Embryonic facial prominence (tissue), 1 donor: ENCODE measurements around the gene ADAMTSL1.

Experiments used
- DNase-seq: peaks from one replicate; pipeline ENCODE4 v3.0.0-alpha.2; 2016; ENCODE audit errors: extremely low spot score

Gene ADAMTSL1

DNA sequence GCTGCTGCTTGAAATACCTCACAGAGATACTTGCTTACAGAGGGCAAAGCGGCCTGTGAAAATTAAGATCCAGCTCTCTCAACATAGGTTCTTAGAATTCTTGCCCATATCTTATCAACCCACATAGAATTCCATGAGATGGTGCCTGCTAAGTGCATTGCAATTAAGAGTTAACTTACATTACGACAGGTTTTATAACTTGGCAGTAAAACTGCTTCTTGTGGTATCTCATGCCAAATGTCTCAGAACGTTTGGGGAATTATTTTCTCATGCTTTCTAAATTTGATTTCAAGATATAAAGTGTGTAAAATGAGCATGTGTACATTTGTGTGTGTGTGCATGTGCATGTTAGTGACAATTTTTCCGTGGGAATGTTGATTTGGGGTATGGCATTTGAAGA lies 297.8 kb downstream of the ADAMTSL1 start:
- DNase-seq: no peak

GRCh38 chr9:18775241-18775640 lies 301.3 kb downstream of the ADAMTSL1 start:
- DNase-seq: no peak

DNA sequence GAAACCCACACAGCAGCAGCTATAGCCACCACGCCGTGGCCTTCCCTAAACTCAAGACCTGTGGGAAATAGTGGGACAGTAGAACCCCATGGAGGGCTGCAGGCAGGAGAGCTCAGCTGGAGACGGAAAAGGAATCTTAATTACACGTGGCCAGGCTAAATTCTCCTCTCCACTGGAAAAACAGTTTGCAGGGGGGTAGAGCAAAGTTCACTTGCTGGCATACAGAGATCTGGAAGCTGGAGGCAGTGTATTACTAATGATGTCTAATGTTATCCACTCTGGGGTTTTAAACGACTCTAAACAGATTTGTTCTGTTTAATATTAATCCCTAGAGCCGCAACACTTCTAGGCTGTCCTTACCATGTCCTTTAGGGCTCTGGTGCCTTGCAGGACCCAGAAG lies 302.0 kb downstream of the ADAMTSL1 start:
- DNase-seq: no peak

GRCh38 chr9:18776836-18777820 lies 303.2 kb downstream of the ADAMTSL1 start:
- no peak for DNase-seq

DNA sequence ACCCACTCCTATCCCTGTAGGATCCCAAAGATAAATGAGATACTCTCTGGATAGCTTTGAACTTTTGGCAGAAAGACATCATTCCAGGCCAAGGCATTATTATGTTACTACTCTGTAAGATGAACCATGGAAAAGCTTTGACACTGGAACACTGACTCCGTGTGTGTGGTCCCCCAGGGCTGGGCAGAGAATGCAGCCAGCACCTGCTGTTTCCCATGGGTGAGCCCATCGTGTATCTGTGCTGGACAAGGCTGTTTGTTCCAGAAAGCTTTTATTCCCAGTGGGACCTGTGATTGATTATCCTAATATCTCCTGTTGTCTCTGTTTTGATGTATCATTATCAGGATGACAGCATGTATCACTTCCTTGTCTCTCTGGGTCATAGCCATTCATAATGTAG lies 304.2 kb downstream of the ADAMTSL1 start:
- DNase-seq: no peak

DNA sequence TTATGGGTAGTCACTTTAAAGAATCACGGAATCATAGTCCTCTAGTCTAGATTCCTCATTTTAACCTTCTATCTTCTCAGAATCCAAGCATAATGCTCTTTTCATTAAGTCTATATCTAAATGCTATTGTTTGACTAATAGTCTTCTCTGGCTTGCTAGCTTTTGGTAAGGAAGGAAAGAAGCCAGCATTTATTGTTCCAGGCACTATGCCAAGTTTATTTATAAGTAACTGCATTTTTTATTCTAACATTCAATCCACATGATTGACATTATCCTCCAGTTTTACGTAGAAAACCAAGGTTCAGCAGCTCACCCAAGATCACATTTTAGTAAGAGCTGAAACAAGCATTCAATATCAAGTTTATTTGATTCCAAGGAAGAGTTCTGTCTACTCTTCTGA lies 304.9 kb downstream of the ADAMTSL1 start:
- DNase-seq: no peak

- no peak for DNase-seq
These were observed 310.0 kb downstream of the ADAMTSL1 start for GRCh38 chr9:18783909-18784308.

- DNase-seq: no peak
These were observed 311.7 kb downstream of the ADAMTSL1 start for GRCh38 chr9:18785604-18786003.

- DNase-seq: no peak
These were observed 312.2 kb downstream of the ADAMTSL1 start for GRCh38 chr9:18786196-18786595.

- no peak for DNase-seq
These were observed 313.1 kb downstream of the ADAMTSL1 start for GRCh38 chr9:18786911-18787650.

- DNase-seq: no peak
These were observed 314.3 kb downstream of the ADAMTSL1 start for GRCh38 chr9:18788256-18788655.

DNA sequence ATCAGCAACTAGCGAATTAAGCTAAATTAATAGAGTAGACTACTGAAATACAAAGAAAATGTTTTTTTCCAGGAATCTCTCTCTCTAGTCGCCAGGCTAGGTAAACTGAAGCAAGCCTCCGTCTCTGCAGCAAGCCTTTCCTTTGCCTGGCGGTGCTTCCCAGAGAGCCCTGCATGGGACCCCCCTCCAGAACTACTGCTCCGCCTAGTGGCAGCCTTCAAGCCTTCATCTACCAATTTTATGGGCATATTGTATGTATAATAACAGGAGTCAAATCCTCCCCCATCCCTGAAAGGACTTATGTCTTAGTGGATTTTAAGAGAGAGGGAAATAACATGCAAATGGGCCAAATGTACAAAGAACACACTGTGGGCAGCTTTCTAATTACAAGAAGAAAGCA lies 317.1 kb downstream of the ADAMTSL1 start:
- DNase-seq: no peak

- DNase-seq: no peak
These were observed 319.2 kb downstream of the ADAMTSL1 start for GRCh38 chr9:18793122-18793521.

GRCh38 chr9:18795947-18796671 lies 322.2 kb downstream of the ADAMTSL1 start:
- DNase-seq: no peak

- no peak for DNase-seq
These were observed 322.8 kb downstream of the ADAMTSL1 start for GRCh38 chr9:18796696-18797270.

GRCh38 chr9:18798106-18798505 lies 324.2 kb downstream of the ADAMTSL1 start:
- DNase-seq: no peak

DNA sequence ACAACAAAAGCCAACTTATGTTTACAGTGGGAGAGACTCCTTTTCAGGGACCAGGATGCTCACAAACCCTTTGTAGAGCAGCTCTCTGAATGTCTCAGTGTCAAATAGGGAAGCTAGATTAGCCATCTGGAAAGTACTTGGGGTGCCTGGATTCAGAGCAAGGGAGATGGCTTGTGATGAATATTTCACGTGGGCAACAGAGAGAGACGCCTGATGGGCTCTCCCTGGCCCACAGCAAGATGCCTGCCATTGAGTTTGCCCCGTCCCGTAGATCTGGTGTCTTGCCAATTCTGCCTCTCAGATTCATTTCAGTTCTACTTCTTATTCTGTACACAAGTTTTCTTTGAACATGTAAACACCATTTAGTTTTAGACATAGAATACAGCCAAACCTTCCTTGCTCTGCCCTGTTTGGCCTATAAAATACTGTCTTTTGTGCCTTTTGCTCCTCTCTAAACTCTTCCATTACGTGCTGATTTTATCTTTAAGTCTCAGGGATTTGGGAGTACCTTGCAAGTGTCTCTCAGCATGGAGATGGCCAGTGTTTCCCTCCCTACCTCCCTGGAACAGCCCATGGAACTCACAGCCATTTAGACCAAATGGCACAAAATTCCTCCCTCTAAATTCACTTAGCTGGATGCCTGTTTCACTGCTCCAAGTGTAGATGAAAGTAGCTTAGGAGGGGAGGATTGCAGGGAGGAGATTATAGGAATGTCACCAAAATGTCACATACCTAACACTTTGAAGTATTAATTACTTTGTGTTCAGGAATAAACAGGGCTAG lies 324.7 kb downstream of the ADAMTSL1 start:
- DNase-seq: no peak

- DNase-seq: no peak
These were observed 325.5 kb downstream of the ADAMTSL1 start for GRCh38 chr9:18799428-18799827.

DNA sequence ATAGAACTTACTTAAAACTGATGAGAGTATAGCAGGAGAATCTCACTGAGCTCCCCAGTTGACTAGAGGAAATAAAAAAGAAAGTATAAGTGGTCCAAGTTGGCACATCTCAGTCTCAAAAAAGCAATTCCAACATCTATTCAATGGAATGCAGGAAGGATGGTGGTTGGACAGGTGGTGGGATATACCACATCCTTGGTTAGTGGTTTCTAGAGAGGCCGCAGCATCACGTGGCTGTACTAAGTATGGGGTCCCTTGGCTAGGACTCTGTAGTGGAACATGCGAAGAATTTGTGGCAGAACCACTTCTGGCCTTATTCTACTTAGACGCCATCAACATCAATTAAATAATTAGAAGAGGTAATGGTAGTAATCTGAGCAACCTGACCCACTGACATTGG lies 326.6 kb downstream of the ADAMTSL1 start:
- no peak for DNase-seq

GRCh38 chr9:18805386-18805785 lies 331.4 kb downstream of the ADAMTSL1 start:
- no peak for DNase-seq
